ENCODE results near the gene RTCB. TPM values are rescaled to one million over a fixed set of nuclear protein-coding genes. Genes with fewer than 3 reads are reported as not detected.
A peak's percentile ranks its signal among the peaks of the same experiment; 100 is the strongest.

Gene RTCB
- 70.5 TPM for polyA plus RNA-seq (2013, experiment 1 of 2; ENCODE audit: insufficient read length)
- polyA plus RNA-seq (2013, experiment 2 of 2; ENCODE audit: insufficient read length), result 69.2 TPM

GRCh38 chr22:32411829-32412592 lies at the start of gene RTCB:
RTCB (minus strand) TSS chr22:32412247; CDS start chr22:32412156, 91 bp downstream.
- peak; percentile 94 for DNase-seq

GRCh38 chr22:32457031-32457430 lies 45.0 kb upstream of the RTCB start:
- no peak for DNase-seq

GRCh38 chr22:32448980-32449379 lies 36.9 kb upstream of the RTCB start:
- no peak for DNase-seq

GRCh38 chr22:32446321-32446720 lies 34.3 kb upstream of the RTCB start:
- DNase-seq, result no peak

GRCh38 chr22:32444068-32444467 lies 32.0 kb upstream of the RTCB start:
- DNase-seq, result no peak

- no peak for DNase-seq
Observed at GRCh38 chr22:32430352-32430751, 18.3 kb upstream of the RTCB start.

GRCh38 chr22:32426881-32427280 lies 14.8 kb upstream of the RTCB start:
- DNase-seq, result no peak

- no peak for DNase-seq
Observed at GRCh38 chr22:32423664-32424063, 11.6 kb upstream of the RTCB start.

GRCh38 chr22:32422062-32422461 lies 10.0 kb upstream of the RTCB start:
- no peak for DNase-seq

GRCh38 chr22:32421484-32421883 lies 9.4 kb upstream of the RTCB start:
- DNase-seq, result no peak

- no peak for DNase-seq
Observed at GRCh38 chr22:32417906-32418305, 5.9 kb upstream of the RTCB start.

GRCh38 chr22:32416556-32417085 lies 4.6 kb upstream of the RTCB start:
- DNase-seq, result no peak

- DNase-seq, result no peak
Observed at GRCh38 chr22:32414191-32414590, 2.1 kb upstream of the RTCB start.

- DNase-seq, result no peak
Observed at GRCh38 chr22:32413719-32414118, 1.7 kb upstream of the RTCB start.

- DNase-seq, result peak; percentile 9
Observed at GRCh38 chr22:32411402-32411801, 645 bp downstream of the RTCB start.

GRCh38 chr22:32410459-32410858 lies 1.6 kb downstream of the RTCB start:
- DNase-seq, result no peak

- DNase-seq, result no peak
Observed at GRCh38 chr22:32409977-32410376, 2.1 kb downstream of the RTCB start.

- no peak for DNase-seq
Observed at GRCh38 chr22:32407936-32408335, 4.1 kb downstream of the RTCB start.

GRCh38 chr22:32407312-32407711 lies 4.7 kb downstream of the RTCB start:
- DNase-seq, result no peak

GRCh38 chr22:32404021-32404420 lies 8.0 kb downstream of the RTCB start:
- no peak for DNase-seq

- no peak for DNase-seq
Observed at GRCh38 chr22:32401486-32401885, 10.6 kb downstream of the RTCB start.

GRCh38 chr22:32396746-32397145 lies 15.3 kb downstream of the RTCB start:
- no peak for DNase-seq

GRCh38 chr22:32396255-32396654 lies 15.8 kb downstream of the RTCB start:
- no peak for DNase-seq

GRCh38 chr22:32395107-32395506 lies 16.9 kb downstream of the RTCB start:
- DNase-seq, result no peak

Measured in fibroblast of skin of abdomen (primary cell).